Mesangial cell (primary cell): Measurements from ENCODE around the gene CRKL. TPM values are rescaled to one million over a fixed set of nuclear protein-coding genes. Genes with fewer than 3 reads are reported as not detected.

Experiments used
- total RNA-seq: library from RNA; depleted of rRNA; stranded (reverse); fragments of >200 nt; gene quantifications from 2 replicates; pipeline ENCODE4 v1.2.3, GENCODE V29; 2015

Gene CRKL, protein sequence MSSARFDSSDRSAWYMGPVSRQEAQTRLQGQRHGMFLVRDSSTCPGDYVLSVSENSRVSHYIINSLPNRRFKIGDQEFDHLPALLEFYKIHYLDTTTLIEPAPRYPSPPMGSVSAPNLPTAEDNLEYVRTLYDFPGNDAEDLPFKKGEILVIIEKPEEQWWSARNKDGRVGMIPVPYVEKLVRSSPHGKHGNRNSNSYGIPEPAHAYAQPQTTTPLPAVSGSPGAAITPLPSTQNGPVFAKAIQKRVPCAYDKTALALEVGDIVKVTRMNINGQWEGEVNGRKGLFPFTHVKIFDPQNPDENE
- total RNA-seq, result 35.4 and 35.6 TPM in 2 replicates

DNA sequence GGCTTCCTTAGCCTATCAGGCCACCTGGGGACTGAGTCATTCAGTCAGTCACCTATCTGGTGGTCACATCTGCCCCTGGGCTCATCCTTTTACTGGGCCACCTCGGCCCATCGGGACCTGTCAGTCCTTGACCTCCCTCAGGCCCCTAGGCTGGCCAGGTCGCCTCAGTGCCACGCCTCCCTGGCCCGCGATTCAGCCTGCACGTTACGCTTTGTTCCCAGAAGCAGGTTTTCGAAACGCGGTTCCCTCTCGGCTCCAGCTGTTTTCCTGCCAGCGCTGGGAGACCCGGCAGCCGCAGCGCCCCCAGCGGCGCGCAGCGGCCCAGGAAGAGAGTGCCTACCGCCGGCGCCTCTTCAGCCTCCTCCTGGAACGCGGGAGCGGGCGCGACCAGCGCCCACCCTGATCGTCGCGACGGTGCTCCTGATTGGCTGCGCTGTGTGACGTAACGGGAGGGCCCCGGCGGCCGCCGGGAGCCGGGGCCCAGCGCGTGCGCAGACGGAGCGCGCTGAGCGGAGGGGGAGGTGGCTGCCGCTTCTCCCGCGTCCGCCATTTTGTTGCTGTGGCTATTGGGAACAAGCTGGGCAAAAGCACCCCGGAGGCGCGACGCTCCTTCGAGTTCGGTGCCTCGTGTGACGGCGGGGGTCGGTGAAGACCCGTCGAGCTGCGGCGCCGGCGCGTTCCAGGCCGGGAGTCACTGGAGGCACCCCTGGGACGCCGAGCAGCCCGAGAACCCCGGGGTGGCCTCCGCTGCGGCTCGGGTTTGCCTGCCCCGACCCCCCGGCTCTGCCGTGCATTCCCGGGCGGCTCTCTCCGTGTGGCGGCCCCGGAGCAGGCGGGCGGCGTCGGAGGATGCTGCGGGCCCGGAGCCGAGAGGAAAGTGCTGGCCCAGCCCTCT, at the start of gene CRKL:
Gene CRKL (plus strand): TSS at position 492 of the 895 bp plus-strand sequence. CDS start 528 bp downstream, outside the sequence.

DNA sequence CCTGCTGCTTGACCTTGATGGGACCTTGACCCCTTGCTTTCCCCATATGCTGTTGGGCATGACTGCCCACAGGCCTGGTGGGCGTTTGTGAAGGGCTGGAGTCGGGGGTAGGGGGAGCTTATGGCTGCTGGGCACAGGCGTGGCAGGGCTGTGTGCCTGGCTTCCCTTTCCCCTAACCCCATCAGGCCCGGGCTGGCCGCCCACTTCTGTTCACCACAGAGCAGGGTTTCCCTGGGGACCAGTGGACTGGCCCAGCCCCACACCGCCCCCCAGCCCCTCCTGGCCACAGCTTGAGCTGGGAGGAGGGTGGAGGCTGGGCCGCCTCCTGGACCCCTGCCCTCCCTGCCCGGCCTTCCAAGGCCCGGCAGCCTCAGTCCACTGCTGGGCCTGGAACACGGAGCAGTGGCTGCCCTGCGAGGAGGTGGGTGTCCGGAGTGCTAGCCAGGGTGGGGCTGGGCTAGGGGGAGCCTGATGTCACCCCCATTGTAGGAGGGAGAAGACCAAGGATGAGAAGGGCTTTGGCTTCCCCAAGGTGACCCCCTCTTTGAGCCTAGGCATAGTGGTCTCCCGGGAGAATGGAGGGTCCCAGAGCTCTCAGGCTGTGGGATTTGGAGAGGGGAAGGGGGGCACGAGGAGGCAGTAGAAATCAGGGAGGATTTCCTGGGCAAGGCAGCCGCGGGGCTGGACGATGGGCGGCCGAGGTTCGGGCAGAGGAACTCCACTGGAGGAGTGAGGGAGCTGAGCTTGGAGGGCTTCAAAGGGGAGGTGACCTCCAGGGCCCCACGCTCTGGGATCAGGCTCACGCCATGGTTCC, 49.9 kb downstream of the CRKL start, which contains the start of gene AIFM3:
Gene AIFM3 (plus strand): TSS at position 373 of the 814 bp plus-strand sequence. CDS start 690 bp downstream, outside the sequence.

DNA sequence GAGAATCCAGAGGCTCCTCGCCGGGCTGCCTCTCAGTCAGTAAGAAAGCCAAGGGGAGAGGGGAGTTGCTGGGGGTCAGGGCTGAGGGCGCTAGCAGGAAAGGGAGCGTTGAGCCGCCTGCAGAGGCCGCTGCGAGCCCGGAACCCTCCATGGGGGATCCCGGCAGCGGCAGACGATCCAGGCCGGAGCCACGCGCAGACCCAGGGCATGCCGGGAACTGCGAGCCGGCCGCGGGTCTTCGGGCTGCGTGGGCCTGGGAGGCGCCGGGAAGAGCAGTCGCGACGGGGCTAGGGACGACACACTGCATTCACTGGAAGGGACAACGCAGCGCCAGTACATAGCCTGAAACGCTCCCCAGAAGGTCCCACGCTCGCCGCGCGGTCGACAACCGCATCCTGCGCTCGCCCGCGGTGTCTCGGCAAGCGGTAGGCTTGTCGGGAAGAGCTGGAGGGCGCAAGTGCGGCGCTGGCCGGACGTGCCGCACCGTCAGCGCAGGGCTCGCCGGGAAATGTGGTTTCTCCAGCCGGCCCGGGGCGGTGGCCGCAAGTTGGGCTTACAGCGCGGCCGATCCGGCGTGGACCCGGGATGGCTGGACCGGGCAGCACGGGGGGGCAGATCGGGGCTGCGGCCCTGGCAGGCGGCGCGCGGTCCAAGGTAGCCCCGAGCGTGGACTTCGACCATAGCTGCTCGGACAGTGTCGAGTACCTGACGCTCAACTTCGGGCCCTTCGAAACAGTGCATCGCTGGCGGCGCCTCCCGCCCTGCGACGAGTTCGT, 64.8 kb downstream of the CRKL start, which contains the start of gene LZTR1:
Gene LZTR1 (plus strand): TSS at position 511 of the 776 bp plus-strand sequence. CDS start 75 bp downstream, at position 586.

DNA sequence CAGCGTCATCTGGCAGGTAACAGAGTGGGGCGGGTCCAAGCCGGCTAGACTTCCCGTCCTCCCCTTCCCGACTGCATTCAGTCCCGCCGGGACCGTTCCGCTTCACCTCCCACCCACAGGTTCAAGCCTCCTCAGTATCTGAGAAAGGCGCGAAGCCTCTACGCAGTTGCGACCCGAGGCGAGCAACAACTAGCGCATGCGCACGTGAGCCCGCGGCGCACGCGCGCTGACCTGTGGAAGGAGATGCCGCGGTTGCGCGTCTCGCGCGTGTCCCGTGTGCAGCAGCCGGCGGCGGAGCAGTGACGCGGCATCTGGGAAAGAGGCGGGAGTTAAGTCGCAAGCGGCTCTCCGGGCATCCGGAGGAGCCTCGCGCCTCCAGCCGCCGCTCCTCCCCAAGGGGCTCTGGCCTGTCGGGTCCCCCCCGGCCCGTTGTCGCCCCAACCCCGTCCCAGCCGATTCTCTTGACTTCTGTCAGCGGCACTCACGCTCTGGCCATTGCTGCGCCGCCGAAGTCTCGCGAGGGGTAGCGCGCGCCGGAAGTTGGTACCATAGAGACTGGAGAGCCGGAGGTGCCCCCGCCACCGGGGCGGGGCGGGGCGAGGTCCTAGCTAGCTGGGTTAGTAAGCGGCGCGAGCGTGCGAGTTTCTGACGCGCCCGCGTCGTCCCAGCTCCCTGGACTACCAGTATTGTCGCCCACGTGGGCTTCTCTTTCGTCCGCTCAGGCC, 84.6 kb downstream of the CRKL start, which contains the start of gene THAP7:
Gene THAP7 (minus strand): TSS at position 518 of the 725 bp plus-strand sequence. CDS start 207 bp downstream, at position 311.

Other genes starting within 250 kb of the CRKL start
- not detected in 2 replicates for gene SERPIND1, start 143.3 kb upstream of the CRKL start, total RNA-seq
- gene PI4KA, start 58.6 kb upstream of the CRKL start, total RNA-seq, result 54.6 and 63.0 TPM in 2 replicates
- 10.9 and 14.3 TPM in 2 replicates for gene SNAP29, start 58.4 kb upstream of the CRKL start, total RNA-seq
- 0.25 and 0.49 TPM in 2 replicates for gene AIFM3, start 49.8 kb downstream of the CRKL start, total RNA-seq
- gene LZTR1, start 64.9 kb downstream of the CRKL start, total RNA-seq, result 36.2 and 48.3 TPM in 2 replicates
- gene THAP7, start 84.7 kb downstream of the CRKL start, total RNA-seq, result 35.4 and 36.5 TPM in 2 replicates
- gene P2RX6, start 97.8 kb downstream of the CRKL start, total RNA-seq, result 0.16 and 0.38 TPM in 2 replicates
- gene SLC7A4, start 115.2 kb downstream of the CRKL start, total RNA-seq, result 2.0 TPM in 1 of 2 replicates, not detected in the other
- gene LRRC74B, start 128.5 kb downstream of the CRKL start, total RNA-seq, result not detected in 2 replicates